CD14-positive monocyte (primary cell): ENCODE measurements around the gene AHCY. TPM values are rescaled to one million over a fixed set of nuclear protein-coding genes. Genes with fewer than 3 reads are reported as not detected.

Experiments used
- DNase-seq, 3 donors: peaks; one replicate each; pipeline ENCODE4 v3.0.0-alpha.2; 2011 to 2022
- H2AFZ ChIP-seq: 2 replicates; pipeline ENCODE4 v1.6.0; 2012; ENCODE audit warnings: mild to moderate bottlenecking, low read depth, low read length, inconsistent platforms; ENCODE audit not compliant: insufficient read depth, poor library complexity, severe bottlenecking
- H3K27ac ChIP-seq, 2 donors: 1 replicate in 1 of 2; 2 replicates in 1 of 2; pipeline ENCODE4 v1.5.1; 2012 to 2013; ENCODE audit warnings: low read length in 2 of 2, control low read depth in 1 of 2, inconsistent platforms in 1 of 2, low read depth in 1 of 2, mild to moderate bottlenecking in 1 of 2
- H3K27me3 ChIP-seq, 2 donors: one replicate each; pipeline versions ENCODE4 v1.6.0 to v1.6.1; 2011 to 2013; ENCODE audit warnings: low read length in 2 of 2; ENCODE audit not compliant: control insufficient read depth in 2 of 2, insufficient read depth in 2 of 2
- H3K36me3 ChIP-seq, 2 donors: replicated peaks in 1 of 2; 1 replicate in 1 of 2; 2 replicates in 1 of 2; pipeline versions ENCODE4 v1.5.1 to v1.6.1; 2012 to 2013; ENCODE audit warnings: low read length in 2 of 2, control low read depth in 1 of 2, inconsistent platforms in 1 of 2, mild to moderate bottlenecking in 1 of 2; ENCODE audit not compliant: insufficient read depth in 2 of 2, control insufficient read depth in 1 of 2
- H3K4me1 ChIP-seq, 2 donors: 1 replicate in 1 of 2; 2 replicates in 1 of 2; pipeline versions ENCODE4 v1.5.1 to v1.6.1; 2012 to 2013; ENCODE audit warnings: low read length in 2 of 2, control low read depth in 1 of 2, inconsistent platforms in 1 of 2, mild to moderate bottlenecking in 1 of 2, moderate library complexity in 1 of 2; ENCODE audit not compliant: insufficient read depth in 2 of 2, control insufficient read depth in 1 of 2
- H3K4me2 ChIP-seq: replicated peaks from 2 replicates; pipeline ENCODE3; 2012; ENCODE audit warnings: low read length, moderate library complexity, mild to moderate bottlenecking; ENCODE audit not compliant: poor library complexity, severe bottlenecking; ENCODE audit errors: extremely low read depth
- H3K4me3 ChIP-seq, 3 experiments: fragments of 200-600 bp in 1 of 3; sonication (generic) in 1 of 3; replicated peaks in 1 of 3; 1 replicate in 2 of 3; 2 replicates in 1 of 3; pipeline ENCODE4 v1.5.1; 2011 to 2013; ENCODE audit warnings: low read length in 3 of 3, mild to moderate bottlenecking in 3 of 3, control low read depth in 2 of 3, low read depth in 2 of 3, inconsistent platforms in 1 of 3, moderate library complexity in 1 of 3
- H3K79me2 ChIP-seq: 2 replicates; pipeline ENCODE4 v1.6.0; 2012; ENCODE audit warnings: mild to moderate bottlenecking, control low read depth, inconsistent platforms, low read length, moderate library complexity; ENCODE audit not compliant: insufficient read depth
- H3K9ac ChIP-seq: 2 replicates; pipeline ENCODE4 v1.6.0; 2017; ENCODE audit warnings: low read length, mild to moderate bottlenecking; ENCODE audit not compliant: insufficient read depth, poor library complexity, severe bottlenecking
- H3K9me3 ChIP-seq, 2 donors: replicated peaks in 1 of 2; 1 replicate in 1 of 2; 2 replicates in 1 of 2; pipeline versions ENCODE4 v1.5.1 to v1.6.1; 2012 to 2013; ENCODE audit warnings: low read length in 2 of 2, control low read depth in 1 of 2; ENCODE audit not compliant: control insufficient read depth in 1 of 2, insufficient read depth in 1 of 2
- H4K20me1 ChIP-seq: 2 replicates; pipeline ENCODE4 v1.6.0; 2012; ENCODE audit warnings: mild to moderate bottlenecking, low read length, control low read depth, moderate library complexity; ENCODE audit not compliant: insufficient read depth
- H3K27ac Mint-ChIP-seq, 7 donors: one replicate each; pipeline ENCODE4 v1.8.0; 2020; ENCODE audit warnings: mild to moderate bottlenecking in 7 of 7, mixed read lengths in 7 of 7, moderate library complexity in 6 of 7, inconsistent platforms in 2 of 7
- H3K27me3 Mint-ChIP-seq, 3 donors: one replicate each; pipeline ENCODE4 v1.8.0; 2021 to 2022; ENCODE audit warnings: low read depth in 3 of 3, mild to moderate bottlenecking in 3 of 3, mixed read lengths in 3 of 3, moderate library complexity in 3 of 3, inconsistent platforms in 1 of 3
- H3K36me3 Mint-ChIP-seq, 2 donors: one replicate each; pipeline ENCODE4 v1.8.0; 2020; ENCODE audit warnings: mixed read lengths in 2 of 2, inconsistent platforms in 1 of 2, mild to moderate bottlenecking in 1 of 2
- H3K4me1 Mint-ChIP-seq: one replicate; pipeline ENCODE4 v1.8.0; 2020; ENCODE audit warnings: mild to moderate bottlenecking, mixed read lengths
- H3K4me3 Mint-ChIP-seq, 2 donors: one replicate each; pipeline ENCODE4 v1.8.0; 2020; ENCODE audit warnings: mild to moderate bottlenecking in 2 of 2, mixed read lengths in 2 of 2, moderate library complexity in 1 of 2
- H3K9me3 Mint-ChIP-seq, 7 donors: one replicate each; pipeline ENCODE4 v1.8.0; 2020 to 2022; ENCODE audit warnings: mixed read lengths in 7 of 7, mild to moderate bottlenecking in 6 of 7, moderate library complexity in 6 of 7, inconsistent platforms in 2 of 7
- WGBS: methylation state at CpG from one replicate; pipeline ENCODE4 v1.1.5; 2013; ENCODE audit warnings: missing lambda C conversion rate; ENCODE audit not compliant: insufficient coverage; 5-methylcytosine and 5-hydroxymethylcytosine counted together
- intact Hi-C, 2 donors: fragments of 100-400 bp; cut with micrococcal nuclease; formaldehyde crosslinking; loops; one replicate each; pipeline versions ENCODE4 v1.15.0 to v1.15.1; 2023
- polyA plus RNA-seq, 3 donors: library from polyadenylated mRNA; depleted of rRNA in 1 of 3; unstranded in 2 of 3; stranded (reverse) in 1 of 3; fragments of 300-500 nt in 2 of 3; fragments of >200 nt in 1 of 3; fragmentation: Illumina TruSeq in 2 of 3; gene quantifications; 1 replicate in 2 of 3; 2 replicates in 1 of 3; pipeline ENCODE4 v1.2.3, GENCODE V29; 2012 to 2021
- TF ChIP-seq, protein P1 (sequence below): fragments of 200-600 bp; IDR thresholded peaks from one replicate; pipeline ENCODE4 v1.8.0; 2022; ENCODE audit warnings: antibody characterized with exemption, mild to moderate bottlenecking

AHCY gene
- polyA plus RNA-seq, 3 donors, result 35.7 to 42.7 (median 41.1) TPM

- no peak overlapping the region for H3K9ac ChIP-seq
- H4K20me1 ChIP-seq, result no peaks in the 10 kb centered on the region
- H3K36me3 ChIP-seq, result peaks cover 35 to 89% of the 10 kb centered on the region in 2 donors
- H3K9me3 ChIP-seq, result no peaks in the 10 kb centered on the region
- Mint-ChIP-seq H3K4me3 (no peak overlapping the region), H3K27me3 (peaks cover 0 to 1% (median 0%) of the 10 kb centered on the region in 3 donors), H3K27ac (peak overlapping the region in 3 of 7 donors; percentile 49 to 79 (median 70)), H3K4me1 (peaks cover 2% of the 10 kb centered on the region), H3K9me3 (no peaks in the 10 kb centered on the region), H3K36me3 (peaks cover 63 to 76% of the 10 kb centered on the region in 2 donors)
- H3K4me1 ChIP-seq, result no peaks in the 10 kb centered on the region
- no peak overlapping the region for H3K27ac ChIP-seq
- H3K4me3 ChIP-seq, result no peak overlapping the region
- intact Hi-C loops, result no loop called here
- no peak overlapping the region for H3K4me2 ChIP-seq
- H3K27me3 ChIP-seq, result no peaks in the 10 kb centered on the region
- 80% methylated on average over 1 of the region's 4 CpGs for WGBS
- no peaks in the 10 kb centered on the region for H3K79me2 ChIP-seq
- H2AFZ ChIP-seq, result no peak overlapping the region
- DNase-seq, result no peak
- TF ChIP-seq, protein P1, sequence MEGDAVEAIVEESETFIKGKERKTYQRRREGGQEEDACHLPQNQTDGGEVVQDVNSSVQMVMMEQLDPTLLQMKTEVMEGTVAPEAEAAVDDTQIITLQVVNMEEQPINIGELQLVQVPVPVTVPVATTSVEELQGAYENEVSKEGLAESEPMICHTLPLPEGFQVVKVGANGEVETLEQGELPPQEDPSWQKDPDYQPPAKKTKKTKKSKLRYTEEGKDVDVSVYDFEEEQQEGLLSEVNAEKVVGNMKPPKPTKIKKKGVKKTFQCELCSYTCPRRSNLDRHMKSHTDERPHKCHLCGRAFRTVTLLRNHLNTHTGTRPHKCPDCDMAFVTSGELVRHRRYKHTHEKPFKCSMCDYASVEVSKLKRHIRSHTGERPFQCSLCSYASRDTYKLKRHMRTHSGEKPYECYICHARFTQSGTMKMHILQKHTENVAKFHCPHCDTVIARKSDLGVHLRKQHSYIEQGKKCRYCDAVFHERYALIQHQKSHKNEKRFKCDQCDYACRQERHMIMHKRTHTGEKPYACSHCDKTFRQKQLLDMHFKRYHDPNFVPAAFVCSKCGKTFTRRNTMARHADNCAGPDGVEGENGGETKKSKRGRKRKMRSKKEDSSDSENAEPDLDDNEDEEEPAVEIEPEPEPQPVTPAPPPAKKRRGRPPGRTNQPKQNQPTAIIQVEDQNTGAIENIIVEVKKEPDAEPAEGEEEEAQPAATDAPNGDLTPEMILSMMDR, result no peak
Observed at GRCh38 chr20:34282041-34282440, 21.1 kb downstream of the AHCY start.

GRCh38 chr20:34281177-34281576 is 22.0 kb downstream of the AHCY start:
- Histone ChIP-seq H4K20me1 (no peaks in the 10 kb centered on the region), H3K36me3 (peaks cover 42 to 89% of the 10 kb centered on the region in 2 donors), H3K79me2 (no peaks in the 10 kb centered on the region), H3K9me3 (no peaks in the 10 kb centered on the region), H3K27me3 (no peaks in the 10 kb centered on the region), H3K9ac (no peak overlapping the region), H3K4me1 (no peaks in the 10 kb centered on the region), H3K27ac (no peak overlapping the region), H2AFZ (no peak overlapping the region), H3K4me3 (no peak overlapping the region), H3K4me2 (no peak overlapping the region)
- Mint-ChIP-seq H3K27me3 (peaks cover 0 to 1% (median 0%) of the 10 kb centered on the region in 3 donors), H3K4me1 (peaks cover 2% of the 10 kb centered on the region), H3K9me3 (no peaks in the 10 kb centered on the region), H3K27ac (peak overlapping the region in 2 of 7 donors; percentile 42 to 51), H3K4me3 (no peak overlapping the region), H3K36me3 (peaks cover 60 to 76% of the 10 kb centered on the region in 2 donors)
- intact Hi-C loops, result no loop called here
- no peak for DNase-seq
- WGBS, result no CpG with 5 or more reads among the region's 3 CpGs
- TF ChIP-seq, protein P1, result no peak
